Upper lobe of right lung (tissue), 1 donor: ENCODE measurements around the gene FBXL14. TPM values are rescaled to one million over a fixed set of nuclear protein-coding genes. Genes with fewer than 3 reads are reported as not detected.

ENCODE experiments used
- ATAC-seq: fragments of 200-7000 bp; cut with Tn5 transposase; one replicate; pipeline ENCODE4 v1.9.1; 2020; ENCODE audit warnings: mild to moderate bottlenecking, moderate library complexity
- DNase-seq: peaks from one replicate; pipeline ENCODE4 v3.0.0-alpha.2; 2020
- H3K27ac ChIP-seq: fragments of 200-600 bp; one replicate; pipeline ENCODE4 v1.8.0; 2022
- H3K27me3 ChIP-seq: fragments of 200-600 bp; one replicate; pipeline ENCODE4 v1.8.0; 2022; ENCODE audit warnings: mild to moderate bottlenecking
- H3K36me3 ChIP-seq: fragments of 200-600 bp; one replicate; pipeline ENCODE4 v1.8.0; 2022
- H3K4me1 ChIP-seq: fragments of 200-600 bp; one replicate; pipeline ENCODE4 v1.8.0; 2022
- H3K4me3 ChIP-seq: fragments of 200-600 bp; one replicate; pipeline ENCODE4 v1.8.0; 2022; ENCODE audit warnings: mild to moderate bottlenecking
- H3K9me3 ChIP-seq: fragments of 200-600 bp; one replicate; pipeline ENCODE4 v1.8.0; 2022
- CTCF ChIP-seq: fragments of 200-600 bp; IDR thresholded peaks from one replicate; pipeline ENCODE4 v1.8.0; 2022; ENCODE audit warnings: antibody characterized with exemption
- intact Hi-C: fragments of 100-400 bp; cut with DNase I; formaldehyde crosslinking; loops from one replicate; pipeline ENCODE4 v1.11.0; 2022
- total RNA-seq: library from RNA; stranded (reverse); fragmentation: NEBNext Ultra II Directional; extraction: Animal tissue kit (Norgen Biotek cat#: 25700); gene quantifications from one replicate; pipeline ENCODE4 v1.2.1, GENCODE V29; 2021
- donor health status: DM: no; HTN: yes; CAD: no; lungs with severe emphysema.

The FBXL14 gene
- total RNA-seq, 1 donor from 2014 or later = 17.3 TPM

- H3K9me3 ChIP-seq = no peaks in the 10 kb centered on the region
- peak overlapping the region; percentile 89 for H3K4me3 ChIP-seq
- no peak for TF ChIP-seq CTCF
- no peaks in the 10 kb centered on the region for H3K36me3 ChIP-seq
- DNase-seq (no peak), ATAC-seq (peak; percentile 80)
- H3K4me1 ChIP-seq = peaks cover 38% of the 10 kb centered on the region
- H3K27me3 ChIP-seq = no peaks in the 10 kb centered on the region
- peak overlapping the region; percentile 74 for H3K27ac ChIP-seq
- intact Hi-C loops = no loop called here
Observed at GRCh38 chr12:1594006-1594260, 448 bp downstream of the FBXL14 start.

- Histone ChIP-seq H3K27ac (peak overlapping the region; percentile 74), H3K4me3 (peak overlapping the region; percentile 89), H3K27me3 (no peaks in the 10 kb centered on the region), H3K9me3 (no peaks in the 10 kb centered on the region), H3K4me1 (peaks cover 38% of the 10 kb centered on the region), H3K36me3 (no peaks in the 10 kb centered on the region)
- DNase-seq (peak; percentile 82), ATAC-seq (peak; percentile 60)
- TF ChIP-seq CTCF = no peak
- intact Hi-C loops = no loop called here
Observed at GRCh38 chr12:1593174-1594005, 991 bp downstream of the FBXL14 start.

GRCh38 chr12:1592444-1593173 is 1.8 kb downstream of the FBXL14 start:
- H3K4me3 ChIP-seq = peak overlapping the region; percentile 89
- no peaks in the 10 kb centered on the region for H3K36me3 ChIP-seq
- H3K4me1 ChIP-seq = peaks cover 38% of the 10 kb centered on the region
- no peak for TF ChIP-seq CTCF
- intact Hi-C loops = no loop called here
- peak overlapping the region; percentile 74 for H3K27ac ChIP-seq
- no peaks in the 10 kb centered on the region for H3K9me3 ChIP-seq
- ATAC-seq (peak; percentile 1), DNase-seq (no peak)
- H3K27me3 ChIP-seq = no peaks in the 10 kb centered on the region

- no peaks in the 10 kb centered on the region for H3K36me3 ChIP-seq
- TF ChIP-seq CTCF = no peak
- no peaks in the 10 kb centered on the region for H3K27me3 ChIP-seq
- no peak for DNase-seq
- no peaks in the 10 kb centered on the region for H3K9me3 ChIP-seq
- no peak for ATAC-seq
- intact Hi-C loops = no loop called here
- peaks cover 38% of the 10 kb centered on the region for H3K4me1 ChIP-seq
- H3K4me3 ChIP-seq = peak overlapping the region; percentile 89
- H3K27ac ChIP-seq = no peak overlapping the region
Observed at GRCh38 chr12:1591543-1591942, 2.8 kb downstream of the FBXL14 start.

- H3K27ac ChIP-seq = no peak overlapping the region
- no peaks in the 10 kb centered on the region for H3K9me3 ChIP-seq
- H3K4me1 ChIP-seq = peaks cover 38% of the 10 kb centered on the region
- peak overlapping the region; percentile 89 for H3K4me3 ChIP-seq
- no peaks in the 10 kb centered on the region for H3K27me3 ChIP-seq
- DNase-seq = no peak
- H3K36me3 ChIP-seq = no peaks in the 10 kb centered on the region
- no peak for TF ChIP-seq CTCF
- ATAC-seq = no peak
- intact Hi-C loops = no loop called here
Observed at GRCh38 chr12:1591034-1591433, 3.3 kb downstream of the FBXL14 start.
